Activated CD8-positive, alpha-beta memory T cell treated with anti-CD3 and anti-CD28 coated beads, Interleukin-2, amount 50 U/mL, for 48 hours (primary cell): ENCODE data around the gene FADS3.

Source experiments
- DNase-seq: peaks from one replicate; pipeline ENCODE4 v3.0.0-alpha.2; 2020

FADS3 gene, protein sequence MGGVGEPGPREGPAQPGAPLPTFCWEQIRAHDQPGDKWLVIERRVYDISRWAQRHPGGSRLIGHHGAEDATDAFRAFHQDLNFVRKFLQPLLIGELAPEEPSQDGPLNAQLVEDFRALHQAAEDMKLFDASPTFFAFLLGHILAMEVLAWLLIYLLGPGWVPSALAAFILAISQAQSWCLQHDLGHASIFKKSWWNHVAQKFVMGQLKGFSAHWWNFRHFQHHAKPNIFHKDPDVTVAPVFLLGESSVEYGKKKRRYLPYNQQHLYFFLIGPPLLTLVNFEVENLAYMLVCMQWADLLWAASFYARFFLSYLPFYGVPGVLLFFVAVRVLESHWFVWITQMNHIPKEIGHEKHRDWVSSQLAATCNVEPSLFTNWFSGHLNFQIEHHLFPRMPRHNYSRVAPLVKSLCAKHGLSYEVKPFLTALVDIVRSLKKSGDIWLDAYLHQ

GRCh38 chr11:61891331-61892084 lies at the start of gene FADS3:
FADS3 (minus strand) TSS chr11:61891545; CDS start chr11:61891381, 164 bp downstream.
- DNase-seq, result peak; percentile 80

GRCh38 chr11:61940466-61940865 lies 49.1 kb upstream of the FADS3 start:
- DNase-seq, result no peak

DNA sequence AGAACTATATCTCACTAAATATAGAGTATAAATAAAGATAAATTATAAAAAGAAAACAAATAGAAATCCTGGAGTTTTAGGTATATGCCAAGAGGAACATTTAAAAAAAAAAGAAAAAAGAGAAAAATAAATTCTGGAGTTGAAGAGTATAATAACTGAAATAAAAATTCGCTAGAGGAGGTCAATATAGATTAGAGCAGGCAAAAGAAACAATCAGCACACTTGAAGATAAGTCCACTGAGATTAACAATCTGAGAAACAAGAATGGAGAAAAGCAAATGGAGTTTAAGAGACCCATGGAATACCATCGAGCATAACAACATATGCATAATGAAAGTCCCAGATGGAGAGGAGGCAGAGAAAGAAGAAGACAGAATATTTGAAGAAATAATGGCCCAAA lies 44.5 kb upstream of the FADS3 start:
- DNase-seq, result no peak

GRCh38 chr11:61930933-61931332 lies 39.6 kb upstream of the FADS3 start:
- DNase-seq, result no peak

DNA sequence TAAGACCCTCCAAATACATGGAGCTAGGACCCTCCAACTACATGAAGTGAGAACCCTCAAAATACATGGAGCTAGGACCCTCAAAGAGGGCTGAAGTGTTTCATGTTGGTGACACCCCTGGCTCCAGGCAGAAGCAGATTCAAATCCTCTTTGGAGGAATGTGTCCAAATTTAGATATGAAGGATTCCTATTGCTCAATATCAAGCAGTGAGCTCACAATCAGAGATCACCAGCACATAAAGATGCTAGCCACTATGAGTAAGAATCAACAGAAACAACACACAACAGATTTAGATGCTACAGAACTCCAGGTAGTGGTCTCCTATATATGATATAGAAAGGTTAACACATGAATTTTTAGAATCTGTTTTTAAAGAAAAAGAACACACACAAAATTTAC lies 37.3 kb upstream of the FADS3 start:
- DNase-seq, result no peak

DNA sequence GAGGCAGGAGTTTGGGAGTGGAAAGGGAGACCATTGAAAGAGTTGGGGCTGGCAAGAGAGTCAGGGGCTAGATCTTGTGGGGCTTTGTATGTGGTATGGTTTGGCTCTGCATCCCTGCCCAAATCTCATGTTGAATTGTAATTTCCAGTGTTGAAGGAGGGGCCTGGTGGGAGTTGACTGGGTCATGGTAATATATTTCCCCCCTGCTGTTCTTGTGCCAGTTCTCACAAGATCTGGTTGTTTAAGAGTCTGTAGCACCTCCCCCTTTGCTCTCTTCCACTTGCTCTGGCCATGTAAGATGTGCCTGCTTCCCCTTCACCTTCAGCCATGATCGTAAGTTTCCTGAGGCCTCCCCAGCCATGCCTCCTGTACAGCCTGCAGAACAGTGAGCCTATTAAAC lies 36.2 kb upstream of the FADS3 start:
- DNase-seq, result no peak

- no peak for DNase-seq
Observed at GRCh38 chr11:61926235-61926634, 34.9 kb upstream of the FADS3 start.

- DNase-seq, result no peak
Observed at GRCh38 chr11:61925736-61926135, 34.4 kb upstream of the FADS3 start.

DNA sequence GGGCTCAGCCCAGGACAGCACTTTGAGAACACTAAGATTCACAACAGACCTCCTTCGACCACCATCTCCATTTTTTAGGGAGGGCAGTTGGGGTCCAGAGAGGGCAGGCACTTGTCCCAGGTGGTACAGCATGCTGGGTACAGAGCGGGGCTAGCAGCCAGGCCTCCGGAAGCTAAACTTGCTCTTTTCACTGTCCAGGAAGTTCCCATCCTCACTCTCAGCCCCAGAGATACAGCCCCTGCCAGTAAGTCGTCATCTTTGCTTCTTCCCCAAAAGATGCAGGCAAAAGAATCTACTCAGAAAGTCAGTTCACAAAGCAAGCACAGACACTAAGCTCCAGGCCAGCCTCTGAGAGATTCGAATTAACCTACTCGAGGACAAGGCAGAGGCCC lies 32.7 kb upstream of the FADS3 start:
- no peak for DNase-seq

GRCh38 chr11:61923166-61924063 lies 32.1 kb upstream of the FADS3 start:
- DNase-seq, result no peak

DNA sequence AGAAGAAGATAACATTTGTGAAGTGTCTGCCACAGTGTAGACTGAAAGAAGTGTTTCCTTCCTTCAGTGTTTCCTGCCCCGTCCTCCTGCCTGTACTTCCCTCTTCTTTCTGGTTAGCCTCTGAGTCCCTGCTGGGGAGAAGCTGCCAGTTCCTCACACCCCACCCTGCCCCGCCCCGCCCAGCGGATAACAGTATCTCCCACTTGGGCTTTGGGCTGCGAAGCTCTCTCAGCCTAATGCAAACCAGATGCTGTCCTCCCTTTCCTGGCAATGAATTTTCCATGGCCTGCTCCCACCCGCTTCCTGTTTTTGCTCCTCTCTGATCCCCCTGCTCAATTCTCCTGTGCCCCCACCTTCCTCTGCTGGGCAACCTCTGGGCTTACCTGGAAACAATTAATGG lies 31.2 kb upstream of the FADS3 start:
- no peak for DNase-seq

GRCh38 chr11:61921446-61921845 lies 30.1 kb upstream of the FADS3 start:
- DNase-seq, result no peak

- no peak for DNase-seq
Observed at GRCh38 chr11:61919705-61920631, 28.6 kb upstream of the FADS3 start.

- DNase-seq, result no peak
Observed at GRCh38 chr11:61918938-61919704, 27.8 kb upstream of the FADS3 start.

DNA sequence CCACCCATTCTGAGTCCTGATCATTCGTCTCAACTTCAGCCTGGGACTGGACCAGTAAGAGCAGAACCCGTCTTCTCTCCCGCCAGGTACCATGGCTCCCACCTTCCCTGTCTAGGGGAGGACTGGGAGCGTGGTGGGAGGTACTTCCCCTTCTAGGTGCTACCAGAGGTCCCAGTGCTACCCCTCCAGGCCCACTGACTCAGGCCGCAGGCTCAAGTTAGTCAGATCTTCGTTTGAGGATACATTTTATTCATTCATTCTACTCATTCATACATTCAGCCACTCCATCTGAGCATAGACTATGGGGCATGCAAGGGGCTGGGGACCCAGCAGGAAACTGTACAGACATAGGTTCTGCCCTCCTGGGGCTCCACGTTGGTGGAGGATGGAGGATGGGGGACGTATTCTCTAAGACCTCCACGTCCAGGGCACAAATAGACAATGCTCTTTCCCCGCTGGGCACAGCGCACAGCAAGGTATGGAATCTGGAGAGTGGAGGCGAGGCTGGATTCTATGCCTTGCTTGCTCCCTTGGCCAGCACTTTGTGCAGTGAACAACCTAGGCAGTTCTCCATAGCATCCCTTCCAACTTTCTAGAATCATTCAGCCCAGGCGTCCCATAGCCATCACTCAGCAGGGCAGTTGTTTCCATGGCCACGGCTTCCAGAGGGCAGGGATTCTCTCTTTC lies 27.0 kb upstream of the FADS3 start:
- no peak for DNase-seq

DNA sequence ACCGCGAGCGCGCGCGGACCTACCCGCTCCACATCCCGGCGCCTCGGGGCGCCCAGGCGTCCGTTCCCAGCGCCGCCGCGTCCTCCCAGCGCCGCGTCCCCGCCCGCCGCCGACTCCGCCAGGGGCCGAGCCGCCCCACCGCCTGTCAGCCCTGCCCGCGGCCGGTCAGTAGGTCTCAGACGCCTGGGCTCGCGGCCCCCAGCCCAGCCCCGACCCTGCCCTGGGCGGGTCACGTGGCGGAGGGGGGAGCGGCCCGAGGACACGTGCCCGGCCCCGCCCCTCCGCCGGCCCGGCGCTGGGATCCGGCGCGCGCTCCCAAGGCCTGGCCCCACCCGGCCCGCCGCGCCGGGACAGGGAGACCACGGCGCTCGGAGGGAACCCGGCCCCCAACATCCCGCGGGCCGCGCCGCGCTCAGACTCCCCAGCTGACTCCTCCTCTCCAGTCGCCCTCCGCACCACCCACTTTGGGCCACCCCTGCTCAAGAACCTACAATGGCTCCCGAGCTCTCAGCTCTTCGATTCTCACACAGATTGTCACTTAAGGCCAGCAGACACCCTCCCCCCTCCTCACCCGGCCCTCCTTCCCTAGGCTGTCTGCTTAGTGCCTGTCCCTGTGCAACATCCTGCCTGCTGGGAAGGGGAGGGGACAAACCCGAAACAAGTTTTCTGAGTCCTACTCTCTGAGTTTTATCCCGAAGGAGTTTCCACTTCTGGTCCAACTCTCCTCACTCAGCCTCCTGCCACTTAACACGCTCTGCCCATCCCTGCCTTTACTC lies 26.2 kb upstream of the FADS3 start, which contains the start of gene RAB3IL1:
Gene RAB3IL1 (minus strand): TSS at position 233 of the 776 bp plus-strand sequence. CDS start 199 bp downstream, at position 34.
- DNase-seq, result peak; percentile 56

DNA sequence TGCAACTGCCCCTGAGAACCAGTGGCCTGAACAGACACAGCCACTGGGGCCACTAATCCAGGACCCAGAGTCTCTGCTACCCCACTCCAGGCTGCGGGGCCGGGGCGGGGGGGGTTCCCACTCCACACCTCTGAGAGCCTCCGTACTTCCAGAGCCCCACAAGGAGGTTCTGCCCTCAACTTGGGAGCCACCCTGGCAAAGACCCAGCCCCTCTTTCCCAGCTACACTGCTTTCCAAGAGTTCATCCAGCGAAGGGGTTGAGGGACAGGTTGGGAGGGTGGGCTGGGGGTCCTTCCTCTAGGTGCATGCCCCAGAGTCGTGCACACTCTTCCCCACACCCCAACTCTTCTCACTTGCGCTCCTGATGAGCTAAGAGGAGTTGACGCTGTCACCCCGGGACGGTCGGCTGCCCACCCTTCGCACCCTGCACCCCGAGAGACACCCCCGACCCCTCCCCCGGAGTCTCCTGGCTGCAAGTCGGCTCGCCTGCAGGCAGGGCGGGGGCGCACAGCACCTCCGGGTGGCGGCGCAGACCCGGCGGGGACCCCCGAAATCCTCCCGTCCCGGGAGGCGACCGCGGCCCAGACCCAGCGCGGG lies 25.5 kb upstream of the FADS3 start:
- DNase-seq, result peak; percentile 47

DNA sequence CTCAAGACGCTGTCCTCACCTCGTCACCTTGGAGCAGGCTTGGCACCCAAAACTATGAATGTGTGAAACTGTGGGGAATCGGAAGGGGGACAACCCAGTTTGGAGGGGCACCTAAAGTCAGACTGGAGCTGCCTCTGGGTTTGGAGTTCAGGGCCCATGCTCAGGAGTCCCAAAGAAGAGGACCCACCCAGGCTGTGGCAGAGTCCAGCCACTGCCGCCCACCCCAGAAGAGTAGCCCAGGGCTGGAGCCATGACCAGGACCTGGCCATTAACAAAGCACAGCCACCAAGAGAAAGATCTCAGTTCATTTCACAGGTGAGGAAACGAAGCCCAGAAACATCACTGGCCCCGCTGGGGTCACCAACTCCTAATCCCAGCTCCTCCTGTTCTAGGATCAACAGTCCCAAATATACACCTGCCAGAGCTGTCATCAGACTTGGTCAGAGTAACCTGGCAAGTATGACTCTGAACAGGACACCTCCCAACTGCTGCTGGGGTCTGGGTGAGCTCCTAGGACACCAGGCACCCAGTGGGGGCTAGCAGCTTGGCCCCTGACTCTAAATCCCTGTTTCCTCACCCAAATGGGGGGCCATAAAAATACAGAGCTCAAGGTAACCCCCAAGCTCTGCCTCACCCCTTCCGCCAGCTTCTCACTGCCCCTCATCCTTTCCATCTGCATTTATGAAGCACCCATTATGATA lies 23.3 kb upstream of the FADS3 start:
- no peak for DNase-seq
